ENCODE data around the gene GJA1. TPM values are rescaled to one million over a fixed set of nuclear protein-coding genes. Genes with fewer than 3 reads are reported as not detected.

The GJA1 gene
- total and polyA plus RNA-seq, 2 donors from 2014 or later, result 14.2 to 47.8 TPM

DNA sequence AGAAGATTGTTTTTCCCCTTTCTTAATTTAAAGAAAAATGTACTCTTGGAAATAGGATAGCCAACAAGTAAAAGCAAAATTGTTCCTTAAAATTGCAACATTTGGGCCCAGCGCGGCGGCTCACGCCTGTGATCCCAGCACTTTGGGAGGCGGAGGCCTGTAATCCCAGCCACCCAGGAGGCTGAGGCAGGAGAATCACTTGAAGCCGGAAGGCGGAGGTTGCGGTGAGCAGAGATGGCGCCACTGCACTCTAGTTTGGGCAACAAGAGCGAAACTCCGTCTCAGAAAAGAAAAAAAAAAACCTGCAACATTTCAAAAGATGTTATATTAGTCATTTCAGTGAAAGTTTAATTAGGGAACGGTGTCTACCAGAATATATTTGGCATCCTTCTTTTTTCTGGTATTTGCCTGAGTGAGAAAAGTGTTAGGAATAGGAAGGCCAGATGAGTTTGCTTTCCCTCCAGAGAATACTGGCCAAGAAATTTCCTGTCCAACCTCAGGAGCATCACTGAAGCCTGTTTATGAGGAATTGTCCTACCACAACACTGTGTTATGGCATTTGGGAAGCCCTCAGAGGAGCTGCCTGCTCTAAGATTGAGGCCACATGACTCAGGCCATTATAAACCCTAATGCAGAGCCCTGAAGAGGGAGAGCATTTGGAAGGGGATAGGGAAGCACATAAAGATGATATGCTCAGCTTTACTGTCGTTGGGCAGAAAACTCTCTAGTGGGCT is 1.2 kb upstream of the GJA1 start:
- H3K27ac ChIP-seq (ENCODE audit: low read depth in 2 of 2, low read length in 2 of 2), result no peak overlapping the region
- no peak for DNase-seq

DNA sequence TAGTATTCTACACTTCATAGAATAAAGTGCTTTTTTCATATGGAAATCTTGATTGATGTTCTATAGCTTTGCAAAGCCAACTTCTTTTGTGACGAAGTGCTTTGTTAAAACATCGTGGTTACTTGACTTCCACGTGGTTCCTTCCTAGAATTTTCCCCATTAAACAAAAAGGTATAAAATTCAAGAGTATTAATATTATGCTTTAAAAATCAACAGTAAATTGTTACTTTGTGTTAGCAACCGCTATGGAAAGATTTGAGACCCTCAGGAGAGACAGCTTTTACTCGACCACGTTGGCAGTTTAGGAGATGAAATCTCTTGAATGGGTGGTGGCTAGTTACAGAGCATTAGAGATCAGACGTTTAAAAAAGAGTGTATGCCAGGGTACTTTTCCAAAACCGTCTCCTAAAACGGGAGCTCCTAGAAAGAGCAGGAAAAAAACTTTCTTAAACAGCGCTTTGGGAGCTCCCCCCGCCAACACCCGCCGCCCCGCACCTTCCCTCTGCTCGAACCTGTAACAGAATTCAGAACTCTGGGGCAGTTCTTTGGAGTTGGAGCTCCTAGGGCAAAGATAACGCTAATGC is 920 bp downstream of the GJA1 start:
- TF ChIP-seq, protein P1, sequence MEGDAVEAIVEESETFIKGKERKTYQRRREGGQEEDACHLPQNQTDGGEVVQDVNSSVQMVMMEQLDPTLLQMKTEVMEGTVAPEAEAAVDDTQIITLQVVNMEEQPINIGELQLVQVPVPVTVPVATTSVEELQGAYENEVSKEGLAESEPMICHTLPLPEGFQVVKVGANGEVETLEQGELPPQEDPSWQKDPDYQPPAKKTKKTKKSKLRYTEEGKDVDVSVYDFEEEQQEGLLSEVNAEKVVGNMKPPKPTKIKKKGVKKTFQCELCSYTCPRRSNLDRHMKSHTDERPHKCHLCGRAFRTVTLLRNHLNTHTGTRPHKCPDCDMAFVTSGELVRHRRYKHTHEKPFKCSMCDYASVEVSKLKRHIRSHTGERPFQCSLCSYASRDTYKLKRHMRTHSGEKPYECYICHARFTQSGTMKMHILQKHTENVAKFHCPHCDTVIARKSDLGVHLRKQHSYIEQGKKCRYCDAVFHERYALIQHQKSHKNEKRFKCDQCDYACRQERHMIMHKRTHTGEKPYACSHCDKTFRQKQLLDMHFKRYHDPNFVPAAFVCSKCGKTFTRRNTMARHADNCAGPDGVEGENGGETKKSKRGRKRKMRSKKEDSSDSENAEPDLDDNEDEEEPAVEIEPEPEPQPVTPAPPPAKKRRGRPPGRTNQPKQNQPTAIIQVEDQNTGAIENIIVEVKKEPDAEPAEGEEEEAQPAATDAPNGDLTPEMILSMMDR (IDR thresholded peaks at IDR 0.05; ENCODE audit: borderline replicate concordance, extremely low read depth, insufficient read depth), result no peak
- H3K9me3 ChIP-seq (ENCODE audit: control insufficient read depth in 2 of 3, insufficient read depth in 1 of 3, low read length in 3 of 3), result no peaks in the 10 kb centered on the region
- H3K27me3 ChIP-seq (ENCODE audit: control insufficient read depth, insufficient read depth, low read length), result no peaks in the 10 kb centered on the region
- FAIRE-seq, result no peak
- peak overlapping the region; percentile 71 to 87 (median 73) for H3K9ac ChIP-seq (ENCODE audit: low read length in 3 of 3)
- H3K4me1 ChIP-seq (ENCODE audit: control insufficient read depth in 2 of 3, insufficient read depth in 2 of 3, low read depth in 1 of 3, low read length in 3 of 3), result no peaks in the 10 kb centered on the region
- H3K27ac ChIP-seq (ENCODE audit: low read depth in 2 of 2, low read length in 2 of 2), result peak overlapping the region; percentile 73 to 74
- no peaks in the 10 kb centered on the region for H3K36me3 ChIP-seq (ENCODE audit: control insufficient read depth in 2 of 3, insufficient read depth in 3 of 3, low read length in 3 of 3)
- H3K4me3 ChIP-seq (ENCODE audit: low read length in 3 of 3), result peak overlapping the region; percentile 56 to 84 (median 69)
- DNase-seq, result peak in 4 of 5 donors; percentile 28 to 58 (median 43)
- intact Hi-C loops (cut with DNase I), result no loop called here

More for the DNA sequence above, 1.2 kb upstream of the GJA1 start:
- Histone ChIP-seq H3K9me3 (ENCODE audit: control insufficient read depth in 2 of 3, insufficient read depth in 1 of 3, low read length in 3 of 3) (no peaks in the 10 kb centered on the region), H3K9ac (ENCODE audit: low read length in 3 of 3) (no peak overlapping the region), H3K27me3 (ENCODE audit: control insufficient read depth, insufficient read depth, low read length) (no peaks in the 10 kb centered on the region), H3K4me3 (ENCODE audit: low read length in 3 of 3) (no peak overlapping the region), H3K36me3 (ENCODE audit: control insufficient read depth in 2 of 3, insufficient read depth in 3 of 3, low read length in 3 of 3) (no peaks in the 10 kb centered on the region), H3K4me1 (ENCODE audit: control insufficient read depth in 2 of 3, insufficient read depth in 2 of 3, low read depth in 1 of 3, low read length in 3 of 3) (no peaks in the 10 kb centered on the region)
- intact Hi-C loops (cut with DNase I), result no loop called here
- FAIRE-seq, result no peak
- TF ChIP-seq, protein P1 (IDR thresholded peaks at IDR 0.05; ENCODE audit: borderline replicate concordance, extremely low read depth, insufficient read depth), result no peak

DNA sequence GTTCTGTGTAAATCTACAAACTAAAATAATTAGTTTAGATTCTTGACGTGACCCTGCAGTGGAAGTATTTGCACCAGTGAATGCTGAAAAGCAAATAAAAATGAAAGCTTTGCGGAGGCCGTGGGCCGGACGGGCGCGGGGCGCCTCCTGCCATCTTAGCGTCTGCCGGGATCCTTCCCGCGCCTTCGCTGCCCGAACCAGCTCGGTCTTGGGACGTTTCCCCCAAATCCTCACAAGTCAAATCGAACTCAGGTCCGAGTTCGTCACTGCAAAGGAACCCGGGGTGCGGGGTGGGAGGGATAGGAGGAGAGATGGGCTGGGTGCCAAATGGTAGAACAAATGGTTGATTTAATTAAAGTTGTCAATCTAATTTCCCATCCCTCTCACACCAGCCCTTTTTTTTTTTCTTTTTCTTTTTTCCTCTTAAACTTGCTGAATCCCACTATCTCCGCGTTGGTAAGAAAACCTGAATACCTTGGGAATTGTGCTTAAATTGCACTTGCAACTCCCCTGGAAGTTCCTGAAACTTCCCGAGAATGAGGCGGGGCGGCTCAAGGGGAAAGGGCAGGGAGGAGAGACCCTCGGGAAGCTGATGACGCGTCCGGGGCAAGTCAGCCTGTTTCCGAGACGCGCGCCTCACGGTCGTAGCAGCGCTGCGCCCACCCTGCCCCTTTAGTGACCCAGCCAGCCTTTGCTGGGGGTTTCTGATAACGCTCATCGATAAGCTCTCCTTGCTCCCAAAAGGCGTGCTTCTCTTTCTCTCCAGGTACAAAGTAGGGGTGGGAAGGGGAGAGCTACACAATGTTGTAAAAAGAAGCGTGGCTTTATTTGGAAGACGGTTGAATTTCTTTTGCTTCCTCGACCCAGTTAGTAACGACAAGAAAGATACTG is 1.8 kb downstream of the GJA1 start:
- H3K36me3 ChIP-seq (ENCODE audit: control insufficient read depth in 2 of 3, insufficient read depth in 3 of 3, low read length in 3 of 3), result no peaks in the 10 kb centered on the region
- TF ChIP-seq, protein P1 (IDR thresholded peaks at IDR 0.05; ENCODE audit: borderline replicate concordance, extremely low read depth, insufficient read depth), result no peak
- DNase-seq (peak; percentile 75 to 86 (median 82)), FAIRE-seq (no peak)
- H3K27me3 ChIP-seq (ENCODE audit: control insufficient read depth, insufficient read depth, low read length), result no peaks in the 10 kb centered on the region
- no peaks in the 10 kb centered on the region for H3K9me3 ChIP-seq (ENCODE audit: control insufficient read depth in 2 of 3, insufficient read depth in 1 of 3, low read length in 3 of 3)
- peak overlapping the region; percentile 73 to 74 for H3K27ac ChIP-seq (ENCODE audit: low read depth in 2 of 2, low read length in 2 of 2)
- peak overlapping the region; percentile 56 to 84 (median 69) for H3K4me3 ChIP-seq (ENCODE audit: low read length in 3 of 3)
- peak overlapping the region; percentile 71 to 87 (median 73) for H3K9ac ChIP-seq (ENCODE audit: low read length in 3 of 3)
- intact Hi-C loops (cut with DNase I), result no loop called here
- no peaks in the 10 kb centered on the region for H3K4me1 ChIP-seq (ENCODE audit: control insufficient read depth in 2 of 3, insufficient read depth in 2 of 3, low read depth in 1 of 3, low read length in 3 of 3)
